ACC112 (cell line): ENCODE measurements around the gene TAOK2.
"Not testable (repeated sequence)": the region's sequence is repeated elsewhere in the genome, so short reads cannot be mapped to it uniquely, and the experiment has no call there.

Experiments used
- H2AFZ ChIP-seq: fragments of 200-600 bp; sonication (generic); one replicate; pipeline ENCODE4 v1.6.0; 2017; ENCODE audit warnings: antibody characterized with exemption, low read length; ENCODE audit not compliant: unreplicated experiment
- H3K27ac ChIP-seq: fragments of 200-600 bp; sonication (generic); 2 replicates; pipeline ENCODE4 v1.5.1; 2014; ENCODE audit warnings: low read depth, mild to moderate bottlenecking, antibody characterized with exemption, low read length, moderate library complexity
- H3K27me3 ChIP-seq: fragments of 200-600 bp; sonication (generic); 2 replicates; pipeline ENCODE4 v1.6.1; 2014; ENCODE audit warnings: mild to moderate bottlenecking, antibody characterized with exemption, low read length, moderate library complexity, mixed read lengths; ENCODE audit not compliant: insufficient read depth
- H3K36me3 ChIP-seq: fragments of 200-600 bp; sonication (generic); 2 replicates; pipeline ENCODE4 v1.6.1; 2016; ENCODE audit warnings: mild to moderate bottlenecking, antibody characterized with exemption, low read length, moderate library complexity, mixed read lengths; ENCODE audit not compliant: insufficient read depth
- H3K4me1 ChIP-seq: fragments of 200-600 bp; sonication (generic); one replicate; pipeline ENCODE4 v1.6.1; 2016; ENCODE audit warnings: low read length, mixed read lengths; ENCODE audit not compliant: insufficient read depth, unreplicated experiment, control insufficient read depth
- H3K4me3 ChIP-seq: fragments of 200-600 bp; sonication (generic); 2 replicates; pipeline ENCODE4 v1.5.1; 2014; ENCODE audit warnings: mild to moderate bottlenecking, low read depth, low read length
- H3K79me2 ChIP-seq: fragments of 200-600 bp; sonication (generic); one replicate; pipeline ENCODE4 v1.6.0; 2016; ENCODE audit warnings: low read length; ENCODE audit not compliant: control insufficient read depth, unreplicated experiment, insufficient read depth

TAOK2 gene

GRCh38 chr16:30006095-30006473, 32.4 kb downstream of the TAOK2 start:
- Histone ChIP-seq H3K27me3 (peaks cover 19% of the 10 kb centered on the region), H3K27ac (no peak overlapping the region), H3K4me3 (no peak overlapping the region), H3K79me2 (no peaks in the 10 kb centered on the region), H3K36me3 (no peaks in the 10 kb centered on the region), H3K4me1 (peaks cover 6% of the 10 kb centered on the region), H2AFZ (no peak overlapping the region)

DNA sequence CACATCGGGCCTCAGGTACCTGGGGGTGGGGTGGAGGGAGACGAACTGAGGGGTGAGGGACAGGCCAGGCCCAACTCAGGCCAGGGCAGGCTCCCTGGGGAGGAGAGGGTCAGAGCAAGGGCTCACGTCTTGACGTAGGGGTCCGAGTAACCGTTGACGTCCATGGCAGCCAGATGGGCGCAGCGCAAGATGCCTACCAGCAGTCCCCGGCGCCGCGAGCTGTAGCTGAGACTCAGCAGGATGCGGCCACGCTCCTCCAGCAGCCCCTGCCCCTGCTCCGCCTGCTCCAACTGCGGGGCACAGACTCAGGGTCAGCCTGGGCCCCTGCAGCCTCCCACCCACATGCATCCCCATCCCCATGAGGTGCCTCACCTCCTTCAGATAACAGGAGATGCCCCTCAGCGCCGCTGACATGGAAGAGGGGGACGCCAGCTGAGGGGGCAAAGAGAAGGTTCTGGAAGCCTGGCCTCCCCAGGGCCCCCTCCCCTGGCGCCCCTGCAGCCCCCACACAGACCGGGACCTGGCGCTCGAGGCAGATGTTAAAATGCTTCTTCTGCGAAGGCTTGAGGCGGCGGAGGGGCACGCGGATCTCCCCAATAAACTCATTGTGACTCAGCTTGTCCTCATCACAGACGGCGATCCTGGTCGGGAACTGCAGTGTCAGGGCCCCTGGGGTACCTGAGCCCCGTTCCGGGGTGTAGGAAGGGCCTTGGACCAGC, 33.1 kb downstream of the TAOK2 start:
- Histone ChIP-seq H3K27me3 (peaks cover 26% of the 10 kb centered on the region), H3K36me3 (no peaks in the 10 kb centered on the region), H3K4me1 (peaks cover 6% of the 10 kb centered on the region), H3K79me2 (no peaks in the 10 kb centered on the region), H3K4me3 (no peak overlapping the region), H3K27ac (no peak overlapping the region), H2AFZ (no peak overlapping the region)

DNA sequence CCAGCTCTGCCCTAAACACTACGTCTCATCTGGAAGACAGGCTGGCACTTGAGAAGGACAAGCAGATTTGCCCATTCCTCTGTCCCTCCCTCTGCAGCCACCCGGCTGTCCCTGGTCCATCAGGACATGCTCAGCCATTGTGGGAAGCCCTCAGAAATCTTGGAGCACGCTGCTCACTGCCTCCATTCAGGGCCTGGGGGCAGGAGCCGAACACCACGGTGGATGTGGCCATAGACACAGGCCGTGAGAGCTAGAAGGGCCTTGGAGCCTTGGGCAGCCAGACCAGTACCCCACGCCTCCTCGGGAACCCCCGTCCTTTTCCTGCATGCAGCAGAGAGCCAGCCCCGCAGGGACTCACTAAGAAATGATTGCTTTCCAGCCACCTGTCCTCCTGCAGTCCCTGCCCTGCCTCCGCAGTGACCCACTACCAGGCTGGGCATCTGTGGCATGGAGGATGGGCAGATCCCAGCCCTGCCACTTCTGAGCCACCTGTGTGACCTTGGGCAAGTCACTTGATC, 33.8 kb downstream of the TAOK2 start:
- H3K4me3 ChIP-seq = no peak overlapping the region
- H2AFZ ChIP-seq = no peak overlapping the region
- H3K36me3 ChIP-seq = no peaks in the 10 kb centered on the region
- peaks cover 28% of the 10 kb centered on the region for H3K27me3 ChIP-seq
- H3K27ac ChIP-seq = no peak overlapping the region
- no peaks in the 10 kb centered on the region for H3K79me2 ChIP-seq
- peaks cover 6% of the 10 kb centered on the region for H3K4me1 ChIP-seq

- Histone ChIP-seq H3K79me2 (no peaks in the 10 kb centered on the region), H3K36me3 (no peaks in the 10 kb centered on the region), H3K4me3 (no peak overlapping the region)
Observed at GRCh38 chr16:30009085-30009862, 35.6 kb downstream of the TAOK2 start.

DNA sequence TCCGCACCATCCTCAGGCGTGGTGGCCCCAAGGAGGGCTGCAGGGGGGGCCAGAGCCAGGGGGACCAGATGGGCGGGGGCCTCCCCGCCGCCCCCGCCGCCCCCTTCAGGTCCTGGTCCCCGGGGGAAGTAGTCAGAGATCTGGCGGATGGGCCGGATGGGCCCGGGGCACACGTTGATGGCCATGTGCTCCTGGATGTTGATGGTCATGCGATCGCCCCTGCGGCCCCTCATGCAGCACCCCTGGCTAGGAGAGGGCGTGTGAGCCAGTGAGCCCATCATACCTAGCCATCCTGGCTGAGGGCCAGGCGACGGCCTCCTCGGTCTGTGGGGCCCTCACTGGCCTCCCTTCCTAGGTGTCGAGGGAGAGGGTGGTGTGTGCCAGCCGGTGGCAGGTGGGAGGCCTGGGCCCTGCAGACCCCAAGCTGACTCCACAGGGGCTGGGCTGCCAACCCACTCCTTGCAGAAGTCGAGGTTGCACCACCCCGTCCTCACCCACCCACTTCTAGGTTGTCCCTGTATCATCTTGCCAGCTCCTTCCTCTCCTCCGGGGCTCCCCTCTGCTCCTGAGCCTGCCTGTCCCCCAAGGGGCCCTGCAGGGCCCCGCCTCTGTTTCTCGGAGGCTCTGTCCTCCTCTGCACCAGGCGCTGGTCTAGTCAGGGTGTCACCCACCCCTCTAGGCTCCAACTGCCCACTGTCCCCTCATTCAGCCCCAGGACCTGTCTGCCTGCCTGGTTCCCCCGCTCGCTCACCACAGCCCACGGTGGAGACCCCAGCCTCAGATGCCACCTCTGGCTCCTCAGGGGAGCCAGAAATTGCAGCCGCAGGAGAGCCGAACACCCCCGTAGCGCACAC, 36.5 kb downstream of the TAOK2 start:
- H2AFZ ChIP-seq = no peak overlapping the region
- peaks cover 28% of the 10 kb centered on the region for H3K27me3 ChIP-seq
- peaks cover 6% of the 10 kb centered on the region for H3K4me1 ChIP-seq
- H3K4me3 ChIP-seq = peak overlapping the region; percentile 73
- H3K27ac ChIP-seq = no peak overlapping the region
- no peaks in the 10 kb centered on the region for H3K79me2 ChIP-seq
- no peaks in the 10 kb centered on the region for H3K36me3 ChIP-seq

More at GRCh38 chr16:30009085-30009862, 35.6 kb downstream of the TAOK2 start:
- Histone ChIP-seq H3K27me3 (peaks cover 28% of the 10 kb centered on the region), H3K27ac (no peak overlapping the region), H2AFZ (no peak overlapping the region), H3K4me1 (peaks cover 6% of the 10 kb centered on the region)

GRCh38 chr16:30010844-30011713, 37.4 kb downstream of the TAOK2 start, which contains the start of gene DOC2A:
Gene DOC2A (minus strand): TSS chr16:30011027. CDS start chr16:30010222, 805 bp downstream.
- no peak within 1 kb of the TSS for H2AFZ ChIP-seq
- peaks cover 6% of the 10 kb centered on the region for H3K4me1 ChIP-seq
- no peaks in the 10 kb centered on the region for H3K36me3 ChIP-seq
- no peak within 1 kb of the TSS for H3K27ac ChIP-seq
- peak within 1 kb of the TSS; percentile 73 for H3K4me3 ChIP-seq
- H3K79me2 ChIP-seq = no peaks in the 10 kb centered on the region
- H3K27me3 ChIP-seq = peaks cover 28% of the 10 kb centered on the region

GRCh38 chr16:30011714-30012504, 38.2 kb downstream of the TAOK2 start:
- H3K36me3 ChIP-seq = no peaks in the 10 kb centered on the region
- H3K27me3 ChIP-seq = peaks cover 28% of the 10 kb centered on the region
- no peak overlapping the region for H2AFZ ChIP-seq
- no peaks in the 10 kb centered on the region for H3K79me2 ChIP-seq
- no peak overlapping the region for H3K27ac ChIP-seq
- peaks cover 6% of the 10 kb centered on the region for H3K4me1 ChIP-seq
- H3K4me3 ChIP-seq = peak overlapping the region; percentile 73

DNA sequence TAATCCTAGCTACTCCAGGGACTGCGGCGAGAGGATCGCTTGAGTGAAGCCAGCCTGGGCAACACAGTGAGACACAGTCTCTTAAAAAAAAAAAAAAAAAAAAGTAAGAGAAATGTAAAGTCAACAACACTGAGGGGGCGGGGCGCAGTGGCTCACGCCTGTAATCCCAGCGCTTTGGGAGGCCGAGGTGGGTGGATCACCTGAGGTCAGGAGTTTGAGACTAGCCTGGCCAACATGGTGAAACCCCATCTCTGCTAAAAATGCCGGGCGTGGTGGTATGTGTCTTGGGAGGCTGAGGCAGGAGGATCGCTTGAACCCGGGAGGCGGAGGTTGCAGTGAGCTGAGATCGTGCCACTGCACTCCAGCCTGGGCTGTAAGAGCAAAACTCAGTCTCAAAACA, 38.9 kb downstream of the TAOK2 start:
- H3K27ac ChIP-seq, H3K36me3 ChIP-seq, H3K4me3 ChIP-seq, H3K79me2 ChIP-seq, H3K4me1 ChIP-seq, H2AFZ ChIP-seq: not testable (repeated sequence)
- H3K27me3 ChIP-seq = peaks cover 28% of the 10 kb centered on the region

DNA sequence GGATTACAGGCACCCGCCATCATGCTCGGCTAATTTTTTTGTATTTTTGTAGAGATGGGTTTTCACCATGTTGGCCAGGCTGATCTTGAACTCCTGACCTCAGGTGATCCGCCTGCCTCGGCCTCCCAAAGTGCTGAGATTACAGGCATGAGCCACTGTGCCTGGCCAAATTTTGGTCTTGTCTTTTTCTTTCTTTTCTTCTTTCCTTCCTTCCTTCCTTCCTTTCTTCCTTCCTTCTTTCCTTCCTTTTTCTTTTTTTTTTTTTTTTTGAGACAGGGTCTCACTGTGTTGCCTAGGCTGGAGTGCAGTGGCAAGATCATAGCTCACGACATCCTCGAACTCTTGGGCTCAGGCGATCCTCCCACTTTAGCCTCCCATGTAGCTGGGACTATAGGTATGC, 41.8 kb downstream of the TAOK2 start:
- H3K27ac ChIP-seq, H3K79me2 ChIP-seq, H3K36me3 ChIP-seq, H3K4me1 ChIP-seq, H3K4me3 ChIP-seq, H2AFZ ChIP-seq: not testable (repeated sequence)
- H3K27me3 ChIP-seq = peaks cover 16% of the 10 kb centered on the region
